COR-L47 (cell line): Measurements from ENCODE around the gene GTSE1.
"Not testable (repeated sequence)": the region's sequence is repeated elsewhere in the genome, so short reads cannot be mapped to it uniquely, and the experiment has no call there.

Experiments
- DNase-seq: peaks from one replicate; lab custom pipeline; 2025; lab: John Stamatoyannopoulos, UW

Gene GTSE1

GRCh38 chr22:46296257-46297150 is at the start of gene GTSE1:
Gene GTSE1, plus strand, starts transcription at chr22:46296870. Its CDS starts 531 bp downstream, at chr22:46297401.
- DNase-seq, result peak; percentile 98

DNA sequence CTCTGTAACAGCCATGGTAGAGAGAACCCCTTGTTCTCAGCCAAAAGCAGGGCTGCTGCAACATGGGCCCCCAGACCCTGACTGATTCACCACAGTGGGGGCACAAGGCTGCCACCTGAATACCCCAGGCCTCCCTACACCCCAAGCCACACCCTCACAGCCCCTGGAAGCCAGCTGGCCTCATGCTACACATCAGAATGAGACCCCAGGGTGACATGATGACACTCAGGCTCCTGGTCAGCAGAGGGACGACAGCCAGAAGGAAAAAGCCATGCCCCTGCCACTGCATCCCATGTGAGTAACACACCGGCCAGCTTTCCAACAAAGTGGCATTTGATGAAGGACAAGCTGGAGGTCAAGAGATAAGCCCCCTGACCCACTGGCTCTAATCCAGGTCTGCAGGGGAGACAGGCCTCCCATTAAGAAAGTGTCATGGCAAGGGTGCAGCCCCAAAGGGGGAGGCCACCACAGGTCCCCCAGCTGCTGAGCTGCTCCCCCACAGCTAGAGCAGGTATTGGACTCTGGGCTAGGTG is 49.2 kb upstream of the GTSE1 start:
- no peak for DNase-seq

DNA sequence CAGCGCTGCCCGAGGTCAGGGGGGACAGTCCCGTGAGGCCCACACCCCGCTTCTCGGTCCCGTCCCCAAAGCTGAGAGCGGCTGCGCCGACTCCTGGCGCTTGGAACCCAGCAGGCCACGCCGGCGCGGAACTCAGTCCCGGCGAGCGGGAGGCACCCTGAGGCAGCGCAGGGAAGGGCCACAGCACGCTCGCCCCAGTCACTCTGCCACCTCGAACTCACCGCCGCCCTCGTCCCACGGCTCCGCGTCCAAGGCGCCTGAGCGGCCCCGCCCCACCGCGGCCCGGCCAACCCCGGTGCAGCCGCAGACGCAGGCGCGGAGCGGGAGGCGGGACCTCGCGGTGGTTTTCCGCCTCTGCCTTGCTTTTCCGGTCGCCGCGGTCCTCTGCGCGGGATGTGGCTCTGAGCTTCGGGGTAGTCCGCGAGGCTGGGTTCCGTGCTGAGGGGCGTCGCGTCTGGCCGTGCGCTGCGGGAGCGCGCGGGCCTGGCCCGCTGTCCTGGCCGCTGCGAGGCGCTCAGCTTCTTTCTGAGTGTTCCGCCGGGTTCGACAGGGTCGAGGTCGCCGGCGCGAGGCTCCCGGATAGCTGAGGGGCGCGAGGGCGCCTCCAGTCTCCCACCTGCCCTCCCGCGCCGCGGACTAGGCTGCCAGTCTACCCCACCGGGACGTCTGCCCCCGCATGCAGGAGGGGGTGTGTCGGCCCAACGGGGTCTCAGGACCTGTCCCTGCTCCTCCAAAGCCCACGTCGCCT is 46.5 kb upstream of the GTSE1 start, which contains the start of gene CDPF1:
Gene CDPF1, minus strand, starts transcription at position 259 of the 748 bp plus-strand sequence. CDS start 2,009 bp downstream, outside the sequence.
- peak; percentile 89 for DNase-seq

- no peak for DNase-seq
Measured at GRCh38 chr22:46250783-46251125, 45.9 kb upstream of the GTSE1 start.

DNA sequence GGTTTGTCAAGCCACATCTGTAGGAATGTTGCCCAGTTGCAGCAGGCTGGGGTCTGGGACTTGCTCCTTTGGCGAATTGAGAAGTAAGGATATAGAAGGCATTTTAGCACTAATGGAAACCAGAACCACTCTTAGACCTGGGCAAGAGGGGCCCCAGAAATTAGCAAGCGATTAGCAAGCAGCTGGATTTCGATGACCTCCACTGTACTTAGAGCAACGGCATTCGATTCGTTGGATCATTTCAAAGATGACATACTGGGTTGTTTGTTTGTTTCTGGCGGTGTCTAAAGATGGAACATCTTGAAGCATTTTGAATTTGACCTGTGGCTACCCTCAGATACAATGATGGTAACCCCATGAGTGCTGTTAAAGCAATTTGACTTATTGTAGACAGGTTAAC is 45.4 kb upstream of the GTSE1 start:
- no peak for DNase-seq

DNA sequence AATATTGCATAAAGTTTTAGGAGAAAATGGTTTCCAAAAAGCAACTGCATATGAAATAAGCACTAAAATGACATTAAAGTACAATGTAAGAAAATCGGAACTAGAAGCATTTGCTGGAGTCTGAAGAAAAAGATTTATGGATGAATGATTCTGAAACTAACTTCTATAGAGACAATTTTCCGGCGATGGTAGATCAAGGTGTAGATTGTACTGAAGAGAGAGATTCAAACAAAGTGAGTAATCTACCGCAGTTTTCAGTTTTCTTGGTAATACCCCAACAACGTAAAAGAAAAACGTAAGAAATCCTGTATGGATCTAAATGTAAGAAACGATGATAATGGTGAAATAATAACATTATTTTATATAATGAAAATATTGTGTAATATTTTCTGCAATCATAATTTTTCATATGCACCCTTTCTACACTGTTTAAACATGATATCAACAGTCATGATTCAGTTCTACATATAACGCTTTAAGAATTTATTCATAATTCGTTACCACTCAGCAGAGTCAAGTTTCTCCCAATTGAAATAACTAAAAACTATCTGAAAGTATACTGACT is 44.8 kb upstream of the GTSE1 start:
- DNase-seq, result no peak

- no peak for DNase-seq
Measured at GRCh38 chr22:46256358-46256958, 40.2 kb upstream of the GTSE1 start.

- no peak for DNase-seq
Measured at GRCh38 chr22:46259374-46259773, 37.3 kb upstream of the GTSE1 start.

DNA sequence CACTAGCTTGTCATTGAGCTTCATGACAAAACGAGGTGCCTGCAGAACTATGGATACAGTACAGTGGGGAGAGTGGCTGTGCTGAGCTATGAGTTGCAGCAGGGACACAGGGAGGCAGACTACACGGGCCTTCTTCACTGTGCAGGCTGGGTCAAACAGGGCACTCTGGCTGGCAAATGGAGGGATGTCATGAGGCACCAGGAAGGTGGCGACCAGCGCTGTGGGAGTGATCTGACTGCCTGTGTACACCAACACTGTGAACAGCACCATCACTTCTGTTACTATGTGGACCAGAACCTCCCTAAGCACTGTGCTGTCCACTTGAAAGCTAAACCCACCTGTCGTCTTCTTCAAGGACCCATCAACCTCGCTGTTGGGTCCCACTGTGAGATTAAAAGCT is 36.6 kb upstream of the GTSE1 start:
- no peak for DNase-seq

DNA sequence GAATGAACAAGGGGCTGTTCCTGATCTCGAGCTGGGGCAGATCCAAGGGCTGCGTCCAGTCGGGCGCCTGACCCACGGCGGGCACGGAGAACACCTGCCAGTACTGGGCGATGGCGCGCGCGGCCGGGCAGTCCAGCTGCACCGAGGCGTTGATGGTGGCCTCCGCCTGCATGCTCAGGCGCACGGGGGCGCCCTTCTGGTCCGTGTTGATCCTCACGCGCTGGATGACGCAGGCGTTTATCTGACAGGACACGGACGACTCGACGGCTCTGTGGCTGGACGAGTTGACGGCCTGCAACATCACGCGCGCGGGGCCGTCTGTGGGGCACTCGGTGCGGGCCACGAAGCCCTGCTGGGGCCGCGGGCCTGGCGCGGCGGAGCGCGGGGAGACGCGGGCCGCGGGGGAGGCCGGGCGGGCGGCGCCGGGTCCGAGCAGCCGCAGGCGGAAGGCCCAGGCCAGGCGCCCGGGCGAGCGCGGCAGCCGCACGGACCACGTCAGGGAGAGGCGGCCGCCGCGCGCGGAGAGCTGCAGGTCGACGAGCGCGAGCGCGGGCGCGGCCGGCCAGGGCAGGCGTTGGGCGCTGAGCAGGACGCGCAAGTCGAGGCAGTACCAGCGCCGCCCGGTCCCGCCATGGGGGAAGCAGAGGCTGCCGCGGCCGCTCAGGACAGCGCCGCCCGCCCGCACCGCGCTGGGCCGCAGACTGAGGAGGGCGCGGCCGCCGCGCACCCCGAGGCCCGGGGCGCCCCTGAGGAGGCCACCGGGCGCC is 34.0 kb upstream of the GTSE1 start:
- DNase-seq, result no peak

DNA sequence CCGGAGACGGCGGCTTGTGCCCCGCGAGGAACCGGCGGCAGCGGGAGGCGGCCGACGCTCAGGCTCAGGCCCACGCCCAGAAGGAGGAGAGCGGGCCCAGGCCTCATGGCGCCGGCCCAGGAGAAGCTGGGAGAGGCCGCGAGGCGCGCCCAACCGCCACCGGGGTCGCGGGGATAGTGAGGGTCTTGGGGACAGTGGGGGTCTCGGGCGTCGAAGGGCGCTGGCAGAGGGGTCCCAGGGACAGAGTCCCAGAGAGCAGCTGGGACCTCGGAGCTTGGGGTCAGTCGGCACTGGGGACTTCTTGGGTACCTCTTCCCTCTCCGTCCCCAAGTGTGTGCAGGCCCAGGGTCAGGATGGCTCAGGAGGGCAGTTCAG is 33.5 kb upstream of the GTSE1 start, which contains the start of gene PKDREJ:
Gene PKDREJ, minus strand, starts transcription at position 128 of the 375 bp plus-strand sequence. Its CDS starts 21 bp downstream, at position 107.
- no peak for DNase-seq

DNA sequence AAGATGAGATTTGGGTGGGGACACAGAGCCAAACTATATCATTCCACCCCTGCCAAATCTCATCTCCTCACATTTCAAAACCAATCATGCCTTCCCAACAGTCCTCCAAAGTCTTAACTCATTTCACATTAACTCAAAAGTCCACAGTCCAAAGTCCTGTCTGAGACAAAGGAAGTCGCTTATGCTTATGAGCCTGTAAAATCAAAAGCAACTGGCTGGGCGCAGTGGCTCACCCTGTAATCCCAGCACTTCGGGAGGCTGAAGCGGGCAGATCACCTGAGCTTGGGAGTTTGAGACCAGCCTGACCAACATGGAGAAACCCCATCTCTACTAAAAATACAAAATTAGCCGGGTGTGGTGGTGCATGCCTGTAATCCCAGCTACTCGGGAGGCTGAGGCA is 32.1 kb upstream of the GTSE1 start:
- DNase-seq, result not testable (repeated sequence)

DNA sequence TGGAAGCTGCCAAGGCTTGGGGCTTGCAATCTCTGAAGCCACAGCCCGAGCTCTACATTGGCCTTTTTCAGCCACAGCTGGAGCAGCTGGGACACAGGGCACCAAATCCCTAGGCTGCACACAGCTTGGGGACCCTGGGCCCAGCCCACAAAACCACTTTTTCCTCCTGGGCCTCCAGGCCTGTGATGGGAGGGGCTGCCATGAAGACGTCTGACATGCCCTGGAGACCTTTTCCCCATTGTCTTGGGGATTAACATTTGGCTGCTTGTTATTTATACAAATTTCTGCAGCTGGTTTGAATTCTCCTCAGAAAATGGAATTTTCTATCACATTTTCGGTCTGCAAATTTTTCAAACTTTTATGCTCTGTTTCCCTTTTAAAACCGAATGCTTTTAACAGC is 31.0 kb upstream of the GTSE1 start:
- not testable (repeated sequence) for DNase-seq

DNA sequence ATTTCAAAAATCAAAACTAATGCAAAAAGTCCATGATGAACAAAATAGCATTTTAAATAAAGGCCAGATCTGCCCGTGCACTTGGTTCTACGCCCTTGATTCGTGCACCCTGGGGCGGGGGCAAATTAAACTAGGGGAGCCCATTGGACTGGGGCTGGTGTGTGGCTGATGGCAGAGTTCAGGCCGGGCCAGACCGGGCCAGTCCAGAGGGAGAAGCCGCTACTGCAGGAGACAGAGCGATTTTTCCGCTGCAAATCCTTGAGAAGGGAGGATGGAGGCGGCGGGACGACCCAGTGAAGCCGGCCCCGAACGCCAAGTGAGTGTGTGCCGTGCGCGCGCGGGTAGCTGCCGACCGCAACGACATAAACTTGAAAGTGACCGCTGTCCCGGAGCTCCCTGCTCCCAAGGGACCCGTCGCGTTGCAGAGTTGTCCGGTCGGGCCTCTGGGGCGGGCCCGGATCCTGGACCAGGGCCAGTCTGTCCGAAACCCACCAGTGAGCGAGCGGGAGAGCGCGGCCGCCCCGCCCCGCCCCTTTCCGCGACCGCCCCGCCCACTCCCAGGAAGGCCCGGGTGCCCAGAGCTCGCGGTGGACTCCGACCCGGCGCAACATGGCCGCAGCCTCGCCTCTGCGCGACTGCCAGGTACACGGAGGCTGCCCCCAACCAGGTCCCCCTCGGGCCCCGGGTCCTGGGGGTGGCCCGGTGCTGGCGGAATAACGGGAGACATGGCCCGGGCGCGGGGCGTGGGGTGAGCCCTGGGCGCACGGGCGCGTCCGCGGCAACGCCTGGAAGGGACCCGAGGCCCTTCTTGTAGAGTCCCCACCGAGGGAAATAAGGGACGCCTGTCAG is 29.0 kb upstream of the GTSE1 start, which contains the start of gene TTC38:
Gene TTC38, plus strand, starts transcription at position 578 of the 849 bp plus-strand sequence. Its CDS starts 32 bp downstream, at position 610.
- DNase-seq, result no peak

DNA sequence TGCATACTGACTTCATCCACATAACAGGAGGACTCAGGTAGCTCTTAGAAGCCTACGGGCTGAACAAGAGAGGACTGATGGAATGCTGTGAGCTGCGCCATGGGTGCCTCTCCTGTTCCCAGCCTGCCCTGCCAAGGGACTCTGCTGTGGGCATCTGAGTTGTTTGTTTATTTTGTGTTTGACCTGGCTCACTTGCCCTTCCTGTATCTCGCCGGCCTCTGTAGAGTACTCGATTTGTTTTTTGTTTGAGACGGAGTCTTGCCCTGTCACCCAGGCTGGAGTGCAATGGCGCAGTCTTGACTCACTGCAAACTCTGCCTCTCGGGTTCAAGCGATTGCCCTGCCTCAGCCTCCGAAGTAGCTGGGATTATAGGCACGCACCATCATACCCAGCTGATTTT is 27.1 kb upstream of the GTSE1 start:
- no peak for DNase-seq

- DNase-seq, result no peak
Measured at GRCh38 chr22:46272196-46272595, 24.5 kb upstream of the GTSE1 start.

DNA sequence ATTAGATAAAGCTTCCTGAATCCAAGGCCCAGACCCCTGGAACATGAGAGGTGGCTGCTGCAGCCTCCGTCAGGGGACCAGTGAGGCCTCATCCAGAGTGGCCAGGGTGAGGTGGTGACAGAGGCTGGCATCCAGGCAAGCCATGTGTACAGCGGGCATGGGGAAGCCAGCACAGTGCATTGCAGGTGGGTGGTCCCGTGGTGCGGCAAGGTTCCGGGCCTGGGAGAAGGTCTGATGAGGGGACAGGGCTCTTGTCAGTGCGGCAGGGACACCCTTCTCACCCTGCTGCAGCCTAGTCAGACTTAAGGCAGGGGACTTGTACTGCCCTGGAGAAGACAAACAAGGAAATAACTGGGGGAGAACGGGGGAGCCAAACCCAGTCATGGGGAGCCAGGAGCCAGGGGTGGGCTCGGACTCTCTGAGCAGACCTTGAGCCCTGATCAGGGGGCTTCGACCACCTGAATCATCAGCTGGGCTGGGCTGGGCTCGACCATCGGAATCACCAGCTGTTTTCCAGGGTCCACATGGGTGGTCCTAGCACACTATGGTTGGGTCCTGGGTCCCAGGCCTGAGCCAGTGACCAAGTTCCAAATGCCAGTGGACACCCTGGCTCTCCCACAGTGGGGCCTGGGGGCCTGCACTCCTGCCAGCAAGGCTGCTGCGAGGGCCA is 23.8 kb upstream of the GTSE1 start:
- DNase-seq, result no peak

DNA sequence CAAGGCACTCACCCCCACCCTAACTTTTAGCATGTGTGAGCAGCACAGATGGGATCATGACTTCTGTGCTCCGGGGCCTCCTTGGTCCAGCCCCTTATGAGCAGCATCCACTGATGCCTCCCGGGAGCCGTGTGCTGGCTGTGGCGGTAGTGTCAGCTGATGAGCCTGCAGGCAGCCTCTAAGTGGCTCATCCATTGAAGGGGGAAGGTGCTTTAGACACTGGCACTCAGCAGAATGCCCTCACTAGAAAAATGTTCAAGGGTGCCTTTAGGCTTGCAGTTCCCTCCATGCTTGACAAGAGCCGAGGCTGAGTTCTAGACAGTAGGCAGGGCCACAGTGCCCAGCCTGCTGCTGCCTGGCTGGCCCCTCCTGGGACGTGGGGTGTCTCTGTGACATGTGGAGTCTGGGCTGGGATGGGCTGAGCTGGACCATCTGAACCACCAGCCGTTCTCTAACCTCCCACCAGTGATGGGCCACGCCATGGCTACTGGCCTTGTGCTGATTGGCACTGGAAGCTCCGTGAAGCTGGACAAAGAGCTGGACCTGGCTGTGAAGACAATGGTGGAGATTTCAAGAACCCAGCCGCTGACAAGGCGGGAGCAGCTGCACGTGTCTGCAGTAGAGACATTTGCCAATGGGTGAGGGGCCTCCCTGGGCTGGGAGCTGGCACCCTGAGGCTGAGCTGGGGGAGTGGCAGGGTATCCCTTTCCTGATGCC is 23.1 kb upstream of the GTSE1 start:
- no peak for DNase-seq

GRCh38 chr22:46274381-46274780 is 22.3 kb upstream of the GTSE1 start:
- no peak for DNase-seq
